DOHH2 (cell line): ENCODE data around the gene RAB43.

Source experiments
- H3F3A ChIP-seq: fragments of 200-600 bp; sonication (generic), shearing (Covaris generic); 2 replicates; pipeline ENCODE4 v1.6.0; 2016; ENCODE audit warnings: antibody characterized with exemption, mild to moderate bottlenecking; ENCODE audit not compliant: control insufficient read depth, insufficient read depth
- H3K27ac ChIP-seq: fragments of 200-600 bp; sonication (generic); 2 replicates; pipeline ENCODE4 v1.5.1; 2014; ENCODE audit warnings: low read depth, mild to moderate bottlenecking, low read length, moderate library complexity
- H3K27me3 ChIP-seq: fragments of 200-600 bp; sonication (generic); 2 replicates; pipeline ENCODE4 v1.6.1; 2014; ENCODE audit warnings: mild to moderate bottlenecking, low read length, mixed read lengths; ENCODE audit not compliant: control insufficient read depth
- H3K36me3 ChIP-seq: fragments of 200-600 bp; sonication (generic); 2 replicates; pipeline ENCODE4 v1.6.1; 2014; ENCODE audit warnings: mild to moderate bottlenecking, low read length, moderate library complexity, mixed read lengths; ENCODE audit not compliant: control insufficient read depth
- H3K4me1 ChIP-seq: fragments of 200-600 bp; sonication (generic); 2 replicates; pipeline ENCODE4 v1.6.1; 2014; ENCODE audit warnings: mild to moderate bottlenecking, low read length, mixed read lengths; ENCODE audit not compliant: control insufficient read depth
- H3K4me2 ChIP-seq: fragments of 200-600 bp; sonication (generic); 2 replicates; pipeline ENCODE4 v1.6.0; 2014; ENCODE audit warnings: mild to moderate bottlenecking, low read length, moderate library complexity
- H3K4me3 ChIP-seq: fragments of 200-600 bp; sonication (generic); 2 replicates; pipeline ENCODE4 v1.5.1; 2014; ENCODE audit warnings: mild to moderate bottlenecking, low read length, mixed read lengths
- H3K79me2 ChIP-seq: fragments of 200-600 bp; sonication (generic); 2 replicates; pipeline ENCODE4 v1.6.1; 2014; ENCODE audit warnings: mild to moderate bottlenecking, low read length, mixed read lengths; ENCODE audit not compliant: control insufficient read depth
- H3K9me2 ChIP-seq: fragments of 200-600 bp; sonication (generic); replicated peaks from 2 replicates; pipeline ENCODE4 v1.6.1; 2014; ENCODE audit warnings: mild to moderate bottlenecking, low read length, mixed read lengths; ENCODE audit not compliant: control insufficient read depth
- H3K9me3 ChIP-seq: fragments of 200-600 bp; sonication (generic); 2 replicates; pipeline ENCODE4 v1.6.1; 2014; ENCODE audit warnings: antibody characterized with exemption, low read length, mixed read lengths; ENCODE audit not compliant: control insufficient read depth, insufficient read depth
- H4K20me1 ChIP-seq: fragments of 200-600 bp; sonication (generic); 2 replicates; pipeline ENCODE4 v1.6.0; 2014; ENCODE audit warnings: low read depth, mild to moderate bottlenecking, antibody characterized with exemption, low read length, moderate library complexity; ENCODE audit not compliant: control insufficient read depth, insufficient read depth
- CTCF ChIP-seq: fragments of 200-600 bp; sonication (generic); IDR thresholded peaks from one replicate; pipeline ENCODE4 v1.5.1; 2014; ENCODE audit warnings: antibody characterized with exemption, mild to moderate bottlenecking, low read depth, low read length; ENCODE audit not compliant: poor library complexity, severe bottlenecking
- EZH2phosphoT487 ChIP-seq: fragments of 200-600 bp; sonication (generic); IDR thresholded peaks from 2 replicates; pipeline ENCODE4 v1.6.1; 2017; ENCODE audit warnings: borderline replicate concordance, mild to moderate bottlenecking, antibody characterized with exemption, low read length, moderate library complexity, mixed read lengths

The RAB43 gene

DNA sequence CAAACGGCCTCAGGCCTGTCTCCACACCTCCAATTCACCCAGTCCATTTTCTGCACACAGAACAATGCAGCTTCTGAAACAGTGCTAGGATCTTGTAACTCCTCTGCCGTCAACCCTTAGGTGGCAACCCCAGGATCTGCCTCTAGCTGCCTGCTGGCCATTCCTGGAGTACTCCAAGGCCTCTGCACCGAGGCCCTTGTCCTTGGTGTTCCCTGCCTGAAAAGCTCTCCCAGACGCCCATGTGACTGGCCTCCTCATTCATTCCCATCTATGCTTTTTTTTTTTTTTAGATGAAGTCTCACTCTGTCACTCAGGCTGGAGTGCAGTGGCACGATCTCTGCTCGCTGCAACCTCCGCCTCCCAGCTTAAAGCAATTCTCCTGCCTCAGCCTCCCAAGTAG, 18.3 kb downstream of the RAB43 start:
- Histone ChIP-seq H3K27ac (no peak overlapping the region), H3K4me1 (no peaks in the 10 kb centered on the region), H3K9me3 (no peaks in the 10 kb centered on the region), H3K9me2 (no peaks in the 10 kb centered on the region), H3K36me3 (no peaks in the 10 kb centered on the region), H3K79me2 (no peaks in the 10 kb centered on the region), H3K4me3 (no peak overlapping the region), H3K27me3 (no peaks in the 10 kb centered on the region), H3K4me2 (no peak overlapping the region), H3F3A (no peaks in the 10 kb centered on the region), H4K20me1 (no peaks in the 10 kb centered on the region)
- TF ChIP-seq CTCF (no peak), EZH2phosphoT487 (no peak)

GRCh38 chr3:129101370-129102138, 20.1 kb downstream of the RAB43 start:
- no peaks in the 10 kb centered on the region for H3K36me3 ChIP-seq
- no peaks in the 10 kb centered on the region for H3K79me2 ChIP-seq
- H3K27me3 ChIP-seq: no peaks in the 10 kb centered on the region
- H3K4me2 ChIP-seq: no peak overlapping the region
- no peaks in the 10 kb centered on the region for H3K9me2 ChIP-seq
- TF ChIP-seq EZH2phosphoT487 (no peak), CTCF (no peak)
- H3K27ac ChIP-seq: no peak overlapping the region
- no peaks in the 10 kb centered on the region for H3K9me3 ChIP-seq
- no peak overlapping the region for H3K4me3 ChIP-seq
- no peaks in the 10 kb centered on the region for H3F3A ChIP-seq
- no peaks in the 10 kb centered on the region for H4K20me1 ChIP-seq
- H3K4me1 ChIP-seq: no peaks in the 10 kb centered on the region

- Histone ChIP-seq H3K27ac (no peak overlapping the region), H3K36me3 (no peaks in the 10 kb centered on the region), H3K9me3 (no peaks in the 10 kb centered on the region), H3F3A (no peaks in the 10 kb centered on the region), H3K27me3 (no peaks in the 10 kb centered on the region), H3K4me3 (no peak overlapping the region), H3K4me2 (no peak overlapping the region), H4K20me1 (no peaks in the 10 kb centered on the region), H3K9me2 (no peaks in the 10 kb centered on the region), H3K4me1 (no peaks in the 10 kb centered on the region), H3K79me2 (no peaks in the 10 kb centered on the region)
- TF ChIP-seq EZH2phosphoT487 (no peak), CTCF (no peak)
Measured at GRCh38 chr3:129100274-129100673, 21.3 kb downstream of the RAB43 start.
